GM21515 (cell line): ENCODE data around the gene RSPO1.
"Not testable (repeated sequence)": the region's sequence is repeated elsewhere in the genome, so short reads cannot be mapped to it uniquely, and the experiment has no call there.

Experiments used
- ATAC-seq: cut with Tn5 transposase; IDR thresholded peaks from one replicate; pipeline ENCODE4 v1.9.1; 2021; ENCODE audit not compliant: unreplicated experiment

RSPO1 gene

GRCh38 chr1:37622131-37622530 lies 12.6 kb downstream of the RSPO1 start:
- ATAC-seq: no peak

- no peak for ATAC-seq
Measured at GRCh38 chr1:37621326-37621870, 13.3 kb downstream of the RSPO1 start.

GRCh38 chr1:37620707-37621106 lies 14.0 kb downstream of the RSPO1 start:
- no peak for ATAC-seq

GRCh38 chr1:37616330-37616729 lies 18.4 kb downstream of the RSPO1 start:
- ATAC-seq: no peak

- no peak for ATAC-seq
Measured at GRCh38 chr1:37614105-37614504, 20.6 kb downstream of the RSPO1 start.

GRCh38 chr1:37612186-37612585 lies 22.5 kb downstream of the RSPO1 start:
- ATAC-seq: no peak

GRCh38 chr1:37609994-37610393 lies 24.7 kb downstream of the RSPO1 start:
- no peak for ATAC-seq

GRCh38 chr1:37609002-37609401 lies 25.7 kb downstream of the RSPO1 start:
- ATAC-seq: no peak

- ATAC-seq: no peak
Measured at GRCh38 chr1:37606481-37607263, 28.0 kb downstream of the RSPO1 start.

- ATAC-seq: no peak
Measured at GRCh38 chr1:37605806-37606474, 28.8 kb downstream of the RSPO1 start.

- ATAC-seq: no peak
Measured at GRCh38 chr1:37605061-37605650, 29.5 kb downstream of the RSPO1 start.

GRCh38 chr1:37602750-37603694 lies 31.7 kb downstream of the RSPO1 start:
- ATAC-seq: no peak

- no peak for ATAC-seq
Measured at GRCh38 chr1:37601441-37601840, 33.3 kb downstream of the RSPO1 start.

- ATAC-seq: no peak
Measured at GRCh38 chr1:37599940-37600339, 34.8 kb downstream of the RSPO1 start.

GRCh38 chr1:37596182-37596667 lies 38.5 kb downstream of the RSPO1 start:
- ATAC-seq: no peak

- peak; percentile 92 for ATAC-seq
Measured at GRCh38 chr1:37595440-37596181, 39.1 kb downstream of the RSPO1 start, which contains the start of gene GNL2. GNL2 (minus strand) TSS chr1:37595937; CDS start chr1:37595822, 115 bp downstream.

- no peak for ATAC-seq
Measured at GRCh38 chr1:37593726-37594125, 41.0 kb downstream of the RSPO1 start.

- ATAC-seq: no peak
Measured at GRCh38 chr1:37588939-37589338, 45.8 kb downstream of the RSPO1 start.

- ATAC-seq: not testable (repeated sequence)
Measured at GRCh38 chr1:37584544-37584943, 50.1 kb downstream of the RSPO1 start.

GRCh38 chr1:37575692-37576091 lies 59.0 kb downstream of the RSPO1 start:
- ATAC-seq: no peak
